ACHN (cell line): ENCODE data around the gene PMAIP1.

Source experiments
- DNase-seq: peaks from one replicate; pipeline ENCODE4 v3.0.0-alpha.2; 2015
- in situ Hi-C: cut with HindIII; loops from 2 replicates; pipeline ENCODE4 v1.10.0; 2017; ENCODE audit warnings: low sequenced_read_pairs, low pct_ligation_motif_present, low pct_unique_long_range_greater_than_20kb

PMAIP1 gene

GRCh38 chr18:59939127-59939526, 39.3 kb downstream of the PMAIP1 start:
- in situ Hi-C loops = no loop called here

GRCh38 chr18:59940068-59940467, 40.3 kb downstream of the PMAIP1 start:
- in situ Hi-C loops = no loop called here

More at GRCh38 chr18:59939127-59939526, 39.3 kb downstream of the PMAIP1 start:
- DNase-seq = no peak

GRCh38 chr18:59941331-59941730, 41.5 kb downstream of the PMAIP1 start:
- in situ Hi-C loops = no loop called here
- no peak for DNase-seq

More at GRCh38 chr18:59940068-59940467, 40.3 kb downstream of the PMAIP1 start:
- no peak for DNase-seq

- in situ Hi-C loops = no loop called here
- DNase-seq = no peak
Observed at GRCh38 chr18:59942601-59943000, 42.8 kb downstream of the PMAIP1 start.

- DNase-seq = no peak
- in situ Hi-C loops = no loop called here
Observed at GRCh38 chr18:59945544-59945943, 45.7 kb downstream of the PMAIP1 start.

GRCh38 chr18:59950215-59950944, 50.6 kb downstream of the PMAIP1 start:
- in situ Hi-C loops = no loop called here
- no peak for DNase-seq

GRCh38 chr18:59951591-59951990, 51.8 kb downstream of the PMAIP1 start:
- DNase-seq = no peak
- in situ Hi-C loops = no loop called here

- no peak for DNase-seq
- in situ Hi-C loops = no loop called here
Observed at GRCh38 chr18:59952283-59953007, 52.6 kb downstream of the PMAIP1 start.
